NCI-H345 treated with DMSO at 0.1 percent for 48 hours (cell line): Measurements from ENCODE around the gene NEMF.
"Not testable (repeated sequence)": the region's sequence is repeated elsewhere in the genome, so short reads cannot be mapped to it uniquely, and the experiment has no call there.

Experiments
- DNase-seq: peaks from one replicate; lab custom pipeline; 2025; ENCODE audit not compliant: unreplicated experiment; lab: John Stamatoyannopoulos, UW

NEMF gene

DNA sequence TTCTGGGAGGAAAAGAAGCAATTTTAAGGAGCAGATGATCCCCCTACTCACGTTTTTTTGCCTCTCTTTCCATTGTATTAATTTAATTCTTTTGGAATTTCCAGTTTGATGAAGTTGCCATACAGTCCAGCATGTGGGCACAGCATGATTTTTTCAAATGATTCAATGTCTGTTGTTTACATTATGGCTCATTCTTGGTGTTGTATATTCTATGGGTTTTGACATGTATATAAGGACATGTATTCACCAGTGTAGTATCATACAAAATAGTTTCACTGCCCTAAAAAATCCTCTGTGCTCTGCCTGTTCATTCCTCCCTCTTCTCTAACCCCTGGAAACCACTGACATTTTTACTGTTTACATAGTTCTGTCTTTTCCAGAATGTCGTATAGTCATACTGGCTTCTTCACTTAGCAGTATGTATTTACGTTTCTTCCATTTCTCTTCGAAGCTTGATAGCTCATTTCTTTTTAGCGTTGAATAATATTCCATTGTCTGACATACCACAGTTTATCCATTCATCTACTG is 98.0 kb downstream of the NEMF start:
- DNase-seq, result no peak

DNA sequence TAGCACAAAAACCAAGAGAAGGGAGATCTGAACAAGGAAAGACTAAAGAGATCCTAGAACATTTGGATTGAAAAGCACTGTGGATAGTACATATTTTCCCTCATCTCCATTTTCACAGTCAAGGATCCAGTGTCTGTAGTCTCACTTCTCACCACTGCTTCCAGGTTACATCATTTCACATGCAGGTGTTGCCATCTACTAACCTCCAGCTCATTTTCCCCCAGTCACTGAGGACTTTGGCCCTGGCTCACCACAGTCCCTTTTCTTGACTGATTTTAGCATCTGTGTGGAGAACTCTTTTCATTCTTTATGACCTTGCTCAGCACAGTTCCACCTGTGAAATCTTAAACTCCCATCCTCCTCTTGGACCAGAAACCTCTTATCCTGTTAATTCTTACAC is 106.1 kb downstream of the NEMF start:
- DNase-seq, result not testable (repeated sequence)

DNA sequence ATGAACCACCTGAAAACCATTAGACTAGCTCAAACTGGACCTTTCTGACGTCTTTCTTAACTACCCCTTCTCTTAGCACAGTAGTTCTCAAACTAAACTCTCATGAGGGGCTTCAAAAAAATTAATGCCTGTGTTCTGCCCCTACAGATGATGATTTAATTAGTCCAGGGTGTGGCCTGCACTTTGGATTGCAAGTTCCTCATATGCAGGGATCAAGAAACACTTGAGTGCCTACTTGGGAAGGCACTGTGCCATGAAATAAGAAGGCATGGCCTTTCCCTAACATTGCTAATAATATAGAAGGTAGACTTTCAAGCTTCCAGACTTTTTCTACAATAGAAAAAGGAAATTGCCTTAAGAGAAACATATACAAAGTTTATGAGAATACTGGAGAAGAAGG is 107.4 kb downstream of the NEMF start:
- no peak for DNase-seq

DNA sequence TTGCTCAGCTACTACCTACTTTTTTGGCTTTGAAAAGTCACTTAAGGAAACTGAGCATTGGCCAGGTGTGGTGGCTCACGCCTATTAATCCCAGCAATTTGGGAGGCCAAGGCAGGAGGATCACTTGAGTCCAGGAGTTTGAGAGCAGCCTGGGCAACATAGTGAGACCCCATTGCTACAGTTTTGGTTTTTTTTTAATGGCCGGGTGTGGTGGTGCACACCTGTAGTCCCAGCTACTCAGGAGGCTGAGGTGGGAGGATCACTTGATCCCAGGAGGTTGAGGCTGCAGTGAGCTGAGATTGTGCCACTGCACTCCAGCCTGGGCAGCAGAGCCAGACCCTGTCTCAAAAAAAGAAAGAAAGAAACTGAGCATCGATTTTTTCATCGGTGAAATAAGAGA is 116.9 kb downstream of the NEMF start:
- DNase-seq, result not testable (repeated sequence)

DNA sequence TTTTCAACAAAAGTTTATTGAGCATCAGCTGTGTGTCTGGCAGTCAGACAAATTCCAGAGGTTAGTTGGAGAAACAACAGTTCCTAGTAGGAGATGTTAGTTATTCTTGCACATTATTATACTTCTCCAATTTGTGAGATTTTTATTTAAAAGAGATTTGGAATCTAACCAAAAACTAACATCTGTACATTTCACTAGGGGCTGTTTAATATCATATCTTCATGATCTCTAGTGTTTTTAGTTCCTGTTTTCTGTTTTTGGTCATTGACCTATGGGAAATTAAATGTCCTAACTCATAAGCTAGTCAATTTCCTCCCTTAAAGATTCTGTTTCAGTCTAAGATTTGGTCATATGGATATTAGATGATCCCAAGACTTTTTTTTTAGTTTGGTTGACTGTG is 118.8 kb downstream of the NEMF start:
- no peak for DNase-seq

DNA sequence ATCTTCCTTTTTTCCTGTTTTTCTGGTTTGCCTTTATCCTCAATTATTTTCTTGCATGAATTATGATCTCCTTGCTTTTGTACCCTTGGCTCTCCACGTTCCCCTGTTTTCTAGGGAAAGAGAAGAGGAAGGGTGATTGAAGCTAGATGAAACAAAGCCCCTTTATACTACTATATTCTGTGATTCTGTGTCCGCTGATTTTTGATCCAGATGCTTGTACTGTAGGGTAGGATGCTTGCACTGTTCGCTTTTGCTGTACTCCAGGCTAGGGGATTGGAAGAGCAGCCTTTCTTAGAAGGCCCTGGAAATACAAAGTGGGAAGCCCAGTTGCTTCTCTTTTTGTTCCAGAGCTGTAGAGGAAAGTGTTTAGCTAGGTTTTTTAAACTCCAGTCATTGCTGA is 119.7 kb downstream of the NEMF start:
- no peak for DNase-seq
